MCF 10A (cell line): ENCODE measurements around the gene SFT2D2. TPM values are rescaled to one million over a fixed set of nuclear protein-coding genes. Genes with fewer than 3 reads are reported as not detected.

Source experiments
- BruUV-seq: library from RNA; stranded (reverse); fragments of 400-500 nt; replicated peaks from 2 replicates; lab custom pipeline; 2021; lab: Mats Ljungman, UMichigan
- CTCF ChIA-PET: fragments of 300-600 bp; sonication (Branson Sonifier 250); formaldehyde crosslinking; extraction: SDS; loops from one replicate; lab custom pipeline; 2021; ENCODE audit warnings: antibody characterized with exemption, inconsistent platforms; lab: Yijun Ruan, JAX
- POLR2A ChIA-PET: fragments of 300-600, 350-650 bp; sonication (Branson Sonifier 250); formaldehyde crosslinking; extraction: SDS; loops from one replicate; lab custom pipeline; 2020; ENCODE audit warnings: antibody characterized with exemption, inconsistent platforms; lab: Yijun Ruan, JAX
- DNase-seq: peaks from one replicate; pipeline ENCODE4 v3.0.0-alpha.2; 2018; ENCODE audit not compliant: unreplicated experiment
- H3K27ac Mint-ChIP-seq: one replicate; pipeline ENCODE4 v1.8.0; 2022; ENCODE audit warnings: mild to moderate bottlenecking, low read depth, mixed read lengths; ENCODE audit not compliant: unreplicated experiment
- H3K27me3 Mint-ChIP-seq: one replicate; pipeline ENCODE4 v1.8.0; 2022; ENCODE audit warnings: mixed read lengths; ENCODE audit not compliant: insufficient read depth, unreplicated experiment
- H3K36me3 Mint-ChIP-seq: one replicate; pipeline ENCODE4 v1.8.0; 2022; ENCODE audit warnings: mild to moderate bottlenecking, moderate library complexity, mixed read lengths; ENCODE audit not compliant: insufficient read depth, unreplicated experiment
- H3K4me1 Mint-ChIP-seq: one replicate; pipeline ENCODE4 v1.8.0; 2022; ENCODE audit warnings: mixed read lengths; ENCODE audit not compliant: insufficient read depth, unreplicated experiment
- H3K4me3 Mint-ChIP-seq: one replicate; pipeline ENCODE4 v1.8.0; 2022; ENCODE audit warnings: mild to moderate bottlenecking, moderate library complexity, mixed read lengths; ENCODE audit not compliant: unreplicated experiment
- H3K9me3 Mint-ChIP-seq: one replicate; pipeline ENCODE4 v1.8.0; 2022; ENCODE audit warnings: mixed read lengths; ENCODE audit not compliant: unreplicated experiment
- CTCF ChIP-seq: fragments of 200-600 bp; IDR thresholded peaks from one replicate; pipeline ENCODE4 v1.8.0; 2022; ENCODE audit warnings: antibody characterized with exemption, mild to moderate bottlenecking; ENCODE audit not compliant: unreplicated experiment
- intact Hi-C: fragments of 100-400 bp; cut with micrococcal nuclease; formaldehyde crosslinking; loops from 2 replicates; pipeline ENCODE4 v1.14.1; 2022
- total RNA-seq: library from RNA; stranded (reverse); gene quantifications from 2 replicates; pipeline ENCODE4 v1.2.3, GENCODE V29; 2022

SFT2D2 gene
- total RNA-seq, 1 experiment from 2014 or later = 56.5 TPM

GRCh38 chr1:168246506-168246905 is 20.7 kb downstream of the SFT2D2 start:
- no peak for TF ChIP-seq CTCF
- no peaks in the 10 kb centered on the region for H3K27me3 Mint-ChIP-seq
- peaks cover 81% of the 10 kb centered on the region for H3K36me3 Mint-ChIP-seq
- intact Hi-C loops = no loop called here
- no peak overlapping the region for H3K27ac Mint-ChIP-seq
- DNase-seq = no peak
- no peaks in the 10 kb centered on the region for H3K9me3 Mint-ChIP-seq
- CTCF ChIA-PET = interaction anchor here (1.2 to 2.0 kb wide), 3 partner anchors 8 to 76 kb away, joined by 3 to 19 read pairs (median 3); no protein-coding TSS in a partner anchor
- POLR2A ChIA-PET = interaction anchor here (0.8 to 1.9 kb wide), 3 partner anchors 20 to 82 kb away, joined by 3 to 8 read pairs (median 3); partner anchors contain the start of gene SFT2D2
- no peaks in the 10 kb centered on the region for H3K4me1 Mint-ChIP-seq
- no peak overlapping the region for H3K4me3 Mint-ChIP-seq
- no TSS peak for BruUV-seq

- H3K36me3 Mint-ChIP-seq = peaks cover 33% of the 10 kb centered on the region
- DNase-seq = no peak
- no peaks in the 10 kb centered on the region for H3K27me3 Mint-ChIP-seq
- no peaks in the 10 kb centered on the region for H3K4me1 Mint-ChIP-seq
- ChIA-PET CTCF (interaction anchor here (0.5 to 2.9 kb wide), 7 partner anchors 10 to 189 kb away, joined by 3 to 25 read pairs (median 4); no protein-coding TSS in a partner anchor), POLR2A (interaction anchor here (0.6 to 3.0 kb wide), 7 partner anchors 10 to 50 kb away, joined by 3 to 12 read pairs (median 4); partner anchors contain the start of genes SFT2D2 and TBX19)
- intact Hi-C loops = no loop called here
- no TSS peak for BruUV-seq
- no peak for TF ChIP-seq CTCF
- H3K4me3 Mint-ChIP-seq = no peak overlapping the region
- peaks cover 7% of the 10 kb centered on the region for H3K9me3 Mint-ChIP-seq
- H3K27ac Mint-ChIP-seq = no peak overlapping the region
Observed at GRCh38 chr1:168252204-168252733, 26.5 kb downstream of the SFT2D2 start.

DNA sequence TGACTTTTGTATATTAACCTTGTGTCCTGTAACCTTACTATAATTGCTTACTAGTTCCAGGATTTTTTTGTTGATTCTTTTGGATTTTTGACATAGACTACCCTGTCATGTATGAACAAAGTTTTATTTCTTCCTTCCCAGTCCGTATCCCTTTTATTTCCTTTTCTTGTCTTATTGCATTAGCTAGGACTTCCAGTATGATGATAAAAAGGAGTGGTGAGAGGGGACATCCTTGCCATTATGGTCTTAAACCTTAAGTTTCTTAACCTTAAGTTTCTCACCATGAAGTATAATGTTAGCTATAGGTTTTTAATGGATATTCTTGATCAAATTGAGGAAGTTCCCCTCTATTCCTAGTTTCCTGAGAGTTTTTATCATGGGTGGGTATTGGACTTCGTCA is 30.4 kb downstream of the SFT2D2 start:
- Mint-ChIP-seq H3K27ac (no peak overlapping the region), H3K4me3 (no peak overlapping the region), H3K27me3 (no peaks in the 10 kb centered on the region), H3K36me3 (peaks cover 16% of the 10 kb centered on the region), H3K9me3 (peaks cover 7% of the 10 kb centered on the region), H3K4me1 (peaks cover 13% of the 10 kb centered on the region)
- TF ChIP-seq CTCF = no peak
- ChIA-PET CTCF (interaction anchor here (0.6 to 5.4 kb wide), 3 partner anchors 17 to 205 kb away, joined by 3 to 40 read pairs (median 5); no protein-coding TSS in a partner anchor), POLR2A (no interaction called here)
- no peak for DNase-seq
- no TSS peak for BruUV-seq
- intact Hi-C loops = no loop called here

- H3K27ac Mint-ChIP-seq = no peak overlapping the region
- no peak overlapping the region for H3K4me3 Mint-ChIP-seq
- H3K9me3 Mint-ChIP-seq = peaks cover 7% of the 10 kb centered on the region
- POLR2A ChIA-PET = interaction anchor here (1.1 to 1.3 kb wide), 2 partner anchors 28 to 77 kb away, joined by 3 read pairs; no protein-coding TSS in a partner anchor
- intact Hi-C loops = no loop called here
- BruUV-seq = no TSS peak
- no peak for DNase-seq
- TF ChIP-seq CTCF = no peak
- H3K4me1 Mint-ChIP-seq = peaks cover 20% of the 10 kb centered on the region
- H3K27me3 Mint-ChIP-seq = no peaks in the 10 kb centered on the region
- H3K36me3 Mint-ChIP-seq = peaks cover 16% of the 10 kb centered on the region
- CTCF ChIA-PET = interaction anchor here (0.6 to 5.4 kb wide), 4 partner anchors 23 to 1039 kb away, joined by 4 to 40 read pairs (median 6); no protein-coding TSS in a partner anchor
Observed at GRCh38 chr1:168257397-168257796, 31.6 kb downstream of the SFT2D2 start.
